Pancreas (tissue), 10 donors: ENCODE measurements around the gene SBF2. TPM values are rescaled to one million over a fixed set of nuclear protein-coding genes. Genes with fewer than 3 reads are reported as not detected.
A peak's percentile ranks its signal among the peaks of the same experiment; 100 is the strongest.

ENCODE experiments used
- ATAC-seq, 4 donors: fragments of 200-7000 bp; cut with Tn5 transposase; one replicate each; pipeline versions ENCODE4 v1.8.0 to v1.9.1; 2020; ENCODE audit warnings: mild to moderate bottlenecking in 4 of 4, moderate library complexity in 4 of 4
- DNase-seq, 6 donors: peaks; one replicate each; pipeline ENCODE4 v3.0.0-alpha.2; 2020
- FAIRE-seq: peaks from 2 replicates; lab custom pipeline; 2012; peaks lifted over from hg19 to GRCh38; lab: Jason Lieb, UNC
- H3K27ac ChIP-seq, 4 donors: fragments of 200-600 bp; sonication (generic); 1 replicate in 3 of 4; 2 replicates in 1 of 4; pipeline versions ENCODE4 v1.5.0 to v1.8.0; 2020
- H3K27me3 ChIP-seq, 4 donors: fragments of 200-600 bp; one replicate each; pipeline ENCODE4 v1.8.0; 2021
- H3K36me3 ChIP-seq, 3 donors: fragments of 200-600 bp; sonication (generic) in 1 of 3; one replicate each; pipeline versions ENCODE4 v1.5.0 to v1.8.0; 2020 to 2021
- H3K4me1 ChIP-seq, 3 donors: fragments of 200-600 bp; one replicate each; pipeline ENCODE4 v1.8.0; 2021
- H3K4me3 ChIP-seq, 4 donors: fragments of 200-600 bp; sonication (generic) in 2 of 4; one replicate each; pipeline versions ENCODE4 v1.5.0 to v1.8.0; 2020 to 2021
- H3K9me3 ChIP-seq, 4 donors: fragments of 200-600 bp; one replicate each; pipeline ENCODE4 v1.8.0; 2021
- WGBS, 2 donors: extraction: QIAGEN DNeasy Blood & Tissue Kit; methylation state at CpG; one replicate each; pipeline ENCODE4 v1.1.7; 2013; 5-methylcytosine and 5-hydroxymethylcytosine counted together
- intact Hi-C, 3 donors: fragments of 100-400 bp; cut with DNase I; formaldehyde crosslinking; loops; one replicate each; pipeline versions ENCODE4 v1.11.1 to v1.14.2; 2022
- polyA plus RNA-seq, 2 donors: library from polyadenylated mRNA; stranded (reverse); fragments of 200-250 nt; gene quantifications; one replicate each; pipeline ENCODE4 v1.2.3, GENCODE V29; 2013
- total RNA-seq, 6 donors: library from RNA; stranded (reverse); fragmentation: NEBNext Ultra II Directional in 4 of 6; extraction: Animal tissue kit (Norgen Biotek cat#: 25700) in 4 of 6; gene quantifications; one replicate each; pipeline versions ENCODE4 v1.2.1 to v1.2.4, GENCODE V29; 2021 to 2023
- TF ChIP-seq, protein P1 (sequence below), 4 donors: fragments of 200-600 bp; sonication (generic) in 3 of 4; IDR thresholded peaks; one replicate each; pipeline versions ENCODE4 v1.5.0 to v1.8.0; 2021; ENCODE audit warnings: antibody characterized with exemption in 4 of 4
- donor health status: healthy with polysubstance abuse.
- donor health status: DM: no; HTN: no; CAD: no; lungs with moderate emphysema.
- donor health status: DM: no; HTN: no; CAD: no.
- donor health status: control.
- donor health status: control.
- donor health status: Bipolar disorder and iron deficiency.
- donor health status: DM: yes; HTN: yes; CAD: no.
- donor health status: DM: no; HTN: no; CAD: no.
- donor health status: DM: no; HTN: no; CAD: no.
- donor health status: DM: yes; HTN: yes; CAD: no.

Gene SBF2
- total RNA-seq (10 to 100 TPM in 3 of 6 donors, 1 to 10 TPM in 3; 7.8 to 21.8 (median 10.3) TPM), polyA plus RNA-seq (10 to 100 TPM in 1 of 2 donors, 1 to 10 TPM in 1; 4.6 to 11.2 TPM)

GRCh38 chr11:10293423-10294289 lies at the start of gene SBF2:
TSS of gene SBF2 (minus strand) at chr11:10294219. CDS start at chr11:10294069, 150 bp downstream.
- no peak for FAIRE-seq
- intact Hi-C loops, result no loop called here
- 1% methylated on average over 61 to 81 of the region's 81 CpGs for WGBS, 2 donors
- peak; percentile 88 to 94 (median 90) for ATAC-seq
- H3K27me3 ChIP-seq, result no peaks in the 10 kb centered on the region
- H3K36me3 ChIP-seq, result no peaks in the 10 kb centered on the region
- TF ChIP-seq, protein P1, sequence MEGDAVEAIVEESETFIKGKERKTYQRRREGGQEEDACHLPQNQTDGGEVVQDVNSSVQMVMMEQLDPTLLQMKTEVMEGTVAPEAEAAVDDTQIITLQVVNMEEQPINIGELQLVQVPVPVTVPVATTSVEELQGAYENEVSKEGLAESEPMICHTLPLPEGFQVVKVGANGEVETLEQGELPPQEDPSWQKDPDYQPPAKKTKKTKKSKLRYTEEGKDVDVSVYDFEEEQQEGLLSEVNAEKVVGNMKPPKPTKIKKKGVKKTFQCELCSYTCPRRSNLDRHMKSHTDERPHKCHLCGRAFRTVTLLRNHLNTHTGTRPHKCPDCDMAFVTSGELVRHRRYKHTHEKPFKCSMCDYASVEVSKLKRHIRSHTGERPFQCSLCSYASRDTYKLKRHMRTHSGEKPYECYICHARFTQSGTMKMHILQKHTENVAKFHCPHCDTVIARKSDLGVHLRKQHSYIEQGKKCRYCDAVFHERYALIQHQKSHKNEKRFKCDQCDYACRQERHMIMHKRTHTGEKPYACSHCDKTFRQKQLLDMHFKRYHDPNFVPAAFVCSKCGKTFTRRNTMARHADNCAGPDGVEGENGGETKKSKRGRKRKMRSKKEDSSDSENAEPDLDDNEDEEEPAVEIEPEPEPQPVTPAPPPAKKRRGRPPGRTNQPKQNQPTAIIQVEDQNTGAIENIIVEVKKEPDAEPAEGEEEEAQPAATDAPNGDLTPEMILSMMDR (IDR thresholded peaks at IDR 0.05), result no peak
- peak; percentile 72 to 93 (median 82) for DNase-seq
- H3K27ac ChIP-seq, result peak within 1 kb of the TSS; percentile 68 to 93 (median 84)
- H3K4me1 ChIP-seq, result peaks cover 0 to 14% (median 0%) of the 10 kb centered on the region in 3 donors
- H3K4me3 ChIP-seq, result peak within 1 kb of the TSS; percentile 94 to 98 (median 96)
- no peaks in the 10 kb centered on the region for H3K9me3 ChIP-seq

DNA sequence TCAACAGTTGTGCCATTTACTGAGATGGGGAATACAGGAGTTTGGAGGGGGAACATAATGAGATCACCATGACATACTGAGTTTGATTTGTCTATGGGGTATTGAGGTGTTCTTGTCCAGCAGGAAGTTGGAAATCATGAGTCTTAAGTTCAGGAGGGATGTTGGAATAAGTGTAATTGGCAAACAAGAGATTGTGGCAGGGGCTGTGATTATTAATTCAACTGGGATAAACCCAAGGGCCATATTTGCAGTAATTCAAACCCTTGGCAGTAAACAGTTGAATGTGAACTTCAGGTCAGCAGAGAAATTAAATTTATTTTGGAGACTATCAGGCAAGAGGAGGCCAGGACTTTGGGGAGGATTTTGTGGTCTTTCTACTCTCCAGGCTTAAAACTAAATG lies 44.3 kb upstream of the SBF2 start:
- Histone ChIP-seq H3K4me1 (no peaks in the 10 kb centered on the region), H3K27me3 (no peaks in the 10 kb centered on the region), H3K27ac (no peak overlapping the region), H3K36me3 (no peaks in the 10 kb centered on the region), H3K9me3 (no peaks in the 10 kb centered on the region), H3K4me3 (no peak overlapping the region)
- no peak for ATAC-seq
- FAIRE-seq, result no peak
- no peak for DNase-seq
- TF ChIP-seq, protein P1 (IDR thresholded peaks at IDR 0.05), result no peak
- intact Hi-C loops, result no loop called here

GRCh38 chr11:10333490-10333889 lies 39.5 kb upstream of the SBF2 start:
- TF ChIP-seq, protein P1 (IDR thresholded peaks at IDR 0.05), result no peak
- intact Hi-C loops, result no loop called here
- Histone ChIP-seq H3K4me3 (no peak overlapping the region), H3K27ac (no peak overlapping the region), H3K27me3 (no peaks in the 10 kb centered on the region), H3K36me3 (no peaks in the 10 kb centered on the region), H3K9me3 (no peaks in the 10 kb centered on the region), H3K4me1 (peaks cover 0 to 7% (median 6%) of the 10 kb centered on the region in 3 donors)
- DNase-seq (no peak), FAIRE-seq (no peak), ATAC-seq (no peak)
- WGBS, 2 donors, result 63 to 80% methylated on average over 1 of the region's 1 CpG

DNA sequence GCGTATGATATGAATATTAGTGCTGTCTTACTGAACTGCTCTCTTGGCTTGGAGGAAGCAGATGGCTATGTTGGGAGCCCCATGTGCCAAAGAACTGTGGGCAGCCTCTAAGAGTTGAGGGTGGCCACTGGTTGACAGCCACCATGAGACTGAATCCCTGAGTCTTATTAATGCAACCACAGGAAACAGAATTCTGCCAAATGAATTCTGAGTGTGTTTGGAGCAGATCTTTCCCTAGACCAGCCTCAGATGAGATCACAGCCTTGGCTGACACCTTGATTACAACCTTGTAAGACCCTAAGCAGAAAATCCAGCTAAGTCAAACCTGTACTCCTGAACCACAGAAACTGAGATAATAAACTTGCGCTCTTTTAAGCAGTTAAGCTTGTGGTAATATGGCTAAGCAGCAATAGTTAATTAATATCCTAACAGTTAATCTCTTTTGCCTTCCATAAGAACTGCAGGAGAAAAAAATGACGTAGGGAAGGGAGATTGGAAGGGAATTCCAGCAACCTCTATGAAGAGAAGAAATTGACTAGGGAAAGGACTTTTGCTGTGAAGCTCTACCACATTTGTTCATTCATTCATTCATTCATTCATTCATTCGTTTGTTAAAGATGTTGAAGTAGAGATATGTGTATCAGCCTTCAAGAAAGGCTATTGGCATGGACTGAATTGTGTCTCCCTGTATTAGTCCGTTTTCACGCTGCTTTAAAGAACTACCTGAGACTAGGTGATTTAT lies 37.7 kb upstream of the SBF2 start:
- no peak overlapping the region for H3K4me3 ChIP-seq
- intact Hi-C loops, result no loop called here
- no peaks in the 10 kb centered on the region for H3K36me3 ChIP-seq
- no peak for ATAC-seq
- H3K9me3 ChIP-seq, result no peaks in the 10 kb centered on the region
- H3K27ac ChIP-seq, result no peak overlapping the region
- DNase-seq, result no peak
- peaks cover 15 to 25% (median 23%) of the 10 kb centered on the region in 3 donors for H3K4me1 ChIP-seq
- WGBS, 2 donors, result 80 to 84% methylated on average over 6 of the region's 6 CpGs
- TF ChIP-seq, protein P1 (IDR thresholded peaks at IDR 0.05), result no peak
- no peaks in the 10 kb centered on the region for H3K27me3 ChIP-seq
- FAIRE-seq, result no peak
